HG03520 (cell line): Measurements from ENCODE around the gene SDC1.

Source experiments
- ATAC-seq: cut with Tn5 transposase; IDR thresholded peaks from one replicate; pipeline ENCODE4 v1.9.1; 2021; ENCODE audit warnings: mild to moderate bottlenecking, moderate library complexity; ENCODE audit not compliant: unreplicated experiment

The SDC1 gene

GRCh38 chr2:20215183-20216040 lies 9.5 kb downstream of the SDC1 start:
- no peak for ATAC-seq

GRCh38 chr2:20214566-20215182 lies 10.3 kb downstream of the SDC1 start:
- no peak for ATAC-seq

DNA sequence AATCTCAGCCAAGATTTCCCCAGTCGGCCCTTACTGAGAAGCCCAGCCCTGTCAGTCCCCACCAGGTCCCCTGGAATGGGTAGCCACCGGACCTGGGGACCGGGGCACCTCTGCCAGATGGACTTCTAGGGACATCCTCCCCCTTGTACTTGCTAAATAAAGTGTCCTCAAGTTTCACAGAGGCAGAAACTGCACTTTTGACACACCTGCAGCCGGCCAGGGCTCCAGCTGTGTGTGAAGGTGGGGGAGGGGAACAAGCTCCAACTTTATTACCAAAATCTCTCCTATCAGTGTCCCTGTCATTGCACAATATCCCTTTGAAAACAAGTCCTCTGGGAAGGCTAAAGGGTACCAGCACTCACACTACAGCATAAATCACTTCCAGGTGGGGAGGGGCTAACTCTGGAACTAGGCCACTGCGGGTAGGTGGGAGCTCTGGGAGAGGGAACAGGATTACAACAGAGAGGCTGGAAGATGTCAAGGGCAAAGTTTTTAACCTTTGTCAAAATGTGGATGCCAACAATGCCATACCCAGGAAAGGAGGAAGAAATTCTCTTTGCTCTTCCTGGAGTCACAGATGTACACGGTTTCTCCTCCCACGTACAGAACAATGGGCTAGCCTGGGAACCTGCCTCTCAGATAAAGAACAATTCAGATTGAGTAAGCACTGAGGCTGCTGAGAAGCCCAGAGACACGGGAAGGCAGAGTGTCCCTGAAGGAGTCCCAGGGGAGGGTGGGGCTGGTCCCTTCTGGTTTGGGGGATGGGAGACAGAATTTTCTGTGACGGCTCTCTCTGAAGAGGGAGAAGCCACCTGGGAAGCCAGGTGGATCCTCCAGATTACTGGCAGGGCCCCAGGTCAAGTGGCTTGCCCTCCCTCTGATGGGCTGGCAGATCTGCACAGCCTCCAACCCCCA lies 11.0 kb downstream of the SDC1 start:
- ATAC-seq = no peak

- ATAC-seq = no peak
These were observed 11.9 kb downstream of the SDC1 start for GRCh38 chr2:20212871-20213503.

GRCh38 chr2:20212459-20212870 lies 12.5 kb downstream of the SDC1 start:
- ATAC-seq = no peak

GRCh38 chr2:20211860-20212458 lies 13.0 kb downstream of the SDC1 start:
- no peak for ATAC-seq

GRCh38 chr2:20211420-20211819 lies 13.5 kb downstream of the SDC1 start:
- ATAC-seq = no peak

DNA sequence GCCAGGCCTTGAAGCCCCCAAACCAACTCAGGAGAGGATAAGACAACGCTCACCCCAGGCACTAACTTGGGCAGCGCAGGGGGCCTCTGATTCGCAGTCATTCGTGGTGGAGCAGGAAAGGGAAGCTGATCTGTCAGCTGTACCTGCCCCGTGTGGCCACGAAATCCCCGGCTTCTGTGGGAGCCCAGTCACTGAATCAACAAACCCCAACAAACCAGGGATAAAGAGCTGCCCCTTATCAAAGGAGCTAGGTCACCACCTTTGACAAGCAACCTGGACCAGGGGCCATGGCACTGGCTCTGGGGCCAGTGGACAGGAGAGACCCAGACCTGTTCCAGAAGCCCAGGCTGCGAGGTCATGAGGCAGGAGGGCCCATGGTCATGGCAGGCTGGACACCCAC lies 14.5 kb downstream of the SDC1 start:
- no peak for ATAC-seq

DNA sequence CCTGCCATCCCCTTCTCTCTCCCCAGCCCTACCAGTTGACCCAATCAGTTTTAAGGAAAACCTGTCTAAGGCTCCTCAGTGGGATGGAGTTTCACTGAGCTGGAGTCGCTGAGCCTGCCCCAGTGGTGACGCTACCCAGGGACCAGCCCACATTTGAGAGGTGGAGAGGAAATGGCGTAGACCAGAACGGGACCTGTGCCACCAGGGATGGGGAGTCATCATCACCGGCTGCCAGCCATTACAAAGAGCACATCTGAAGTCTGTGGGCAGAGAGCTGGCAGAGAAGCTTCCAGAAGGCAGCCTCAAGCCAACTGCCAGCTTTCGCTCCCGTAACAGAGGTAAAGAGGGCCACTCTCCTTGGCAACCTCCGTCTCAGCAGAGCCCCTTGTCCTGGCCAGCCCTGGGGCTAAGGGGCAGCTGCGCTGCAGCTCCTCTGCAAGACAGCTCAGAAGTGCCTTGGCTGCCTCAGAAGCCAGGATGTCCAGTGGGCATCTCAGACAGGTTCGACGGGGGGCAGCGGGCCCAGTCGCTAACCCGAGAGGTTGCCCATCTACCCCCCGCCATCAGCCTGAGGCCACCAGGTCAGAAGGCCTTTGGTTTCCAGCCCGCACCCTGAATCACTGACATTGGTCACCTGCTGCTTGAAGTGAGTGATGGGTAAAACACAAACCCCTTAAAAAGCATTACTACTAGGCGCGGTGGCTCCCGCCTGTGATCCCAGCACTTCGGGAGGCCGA lies 15.4 kb downstream of the SDC1 start:
- ATAC-seq = no peak

GRCh38 chr2:20208476-20208859 lies 16.5 kb downstream of the SDC1 start:
- no peak for ATAC-seq

DNA sequence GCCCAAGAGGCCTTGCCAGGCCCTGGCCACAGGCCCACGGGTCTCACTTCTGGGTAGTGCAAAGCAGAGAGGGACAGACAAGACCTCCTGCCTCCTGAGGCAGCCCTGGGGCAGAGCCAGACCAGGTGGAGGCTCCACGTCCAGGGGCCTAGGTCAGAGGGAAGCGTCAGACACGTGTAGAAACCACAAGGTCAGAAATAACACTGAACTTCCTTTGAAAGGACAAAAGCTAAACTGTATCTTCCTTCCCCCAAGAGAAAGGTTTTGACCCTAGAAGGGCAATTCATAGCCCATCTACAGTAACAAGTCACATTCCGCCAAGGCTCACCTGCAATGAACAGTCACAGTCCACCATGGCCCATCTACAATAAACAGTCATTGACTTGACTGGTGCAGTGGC lies 17.9 kb downstream of the SDC1 start:
- no peak for ATAC-seq

DNA sequence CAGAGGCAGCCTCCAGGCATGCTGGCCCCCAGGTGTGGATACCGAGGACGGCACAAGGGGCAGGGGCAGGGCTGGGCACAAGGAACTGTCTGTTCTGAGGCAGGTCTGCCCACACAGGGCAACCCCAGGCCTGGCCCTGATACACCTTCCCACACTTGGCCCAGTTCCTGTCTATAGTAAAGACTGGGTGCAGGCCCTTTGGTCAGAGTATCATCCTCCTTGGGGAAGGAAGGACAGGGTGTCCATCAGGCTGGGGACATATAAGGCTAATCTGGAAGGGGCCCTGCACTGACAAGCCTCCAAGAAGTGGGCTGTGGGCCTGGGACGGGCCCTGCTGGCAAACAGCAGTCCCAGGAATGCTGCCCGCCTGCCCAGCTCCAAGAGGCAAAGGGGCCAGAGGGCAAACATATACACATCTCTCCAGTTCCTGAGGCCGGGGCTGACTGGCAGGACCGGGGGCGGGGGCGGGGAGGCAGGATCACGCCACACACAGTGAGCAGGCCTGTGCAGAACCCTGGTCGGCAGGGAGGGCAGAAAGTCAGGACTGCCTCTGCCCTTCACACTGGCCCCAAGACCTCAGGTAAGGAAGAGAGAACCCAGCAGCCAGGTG lies 18.9 kb downstream of the SDC1 start:
- no peak for ATAC-seq

DNA sequence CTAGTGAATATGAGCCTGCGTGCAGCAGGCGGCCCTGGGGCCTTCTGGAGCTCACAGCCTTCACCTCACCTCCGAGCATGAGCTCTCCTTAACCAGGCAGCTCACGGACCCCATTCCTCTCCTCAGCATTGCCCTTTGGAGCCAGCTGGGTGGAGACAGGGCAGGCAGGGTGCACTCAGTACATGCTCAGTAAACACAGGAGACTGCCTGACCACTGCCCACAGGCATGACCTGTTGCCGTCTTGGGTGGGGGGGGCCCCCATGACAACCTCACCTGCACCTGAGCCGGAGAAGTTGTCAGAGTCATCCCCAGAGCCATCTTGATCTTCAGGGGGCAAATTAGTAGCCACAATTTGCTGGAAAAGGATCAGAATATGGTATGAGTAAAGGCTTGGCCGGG lies 19.9 kb downstream of the SDC1 start:
- no peak for ATAC-seq

DNA sequence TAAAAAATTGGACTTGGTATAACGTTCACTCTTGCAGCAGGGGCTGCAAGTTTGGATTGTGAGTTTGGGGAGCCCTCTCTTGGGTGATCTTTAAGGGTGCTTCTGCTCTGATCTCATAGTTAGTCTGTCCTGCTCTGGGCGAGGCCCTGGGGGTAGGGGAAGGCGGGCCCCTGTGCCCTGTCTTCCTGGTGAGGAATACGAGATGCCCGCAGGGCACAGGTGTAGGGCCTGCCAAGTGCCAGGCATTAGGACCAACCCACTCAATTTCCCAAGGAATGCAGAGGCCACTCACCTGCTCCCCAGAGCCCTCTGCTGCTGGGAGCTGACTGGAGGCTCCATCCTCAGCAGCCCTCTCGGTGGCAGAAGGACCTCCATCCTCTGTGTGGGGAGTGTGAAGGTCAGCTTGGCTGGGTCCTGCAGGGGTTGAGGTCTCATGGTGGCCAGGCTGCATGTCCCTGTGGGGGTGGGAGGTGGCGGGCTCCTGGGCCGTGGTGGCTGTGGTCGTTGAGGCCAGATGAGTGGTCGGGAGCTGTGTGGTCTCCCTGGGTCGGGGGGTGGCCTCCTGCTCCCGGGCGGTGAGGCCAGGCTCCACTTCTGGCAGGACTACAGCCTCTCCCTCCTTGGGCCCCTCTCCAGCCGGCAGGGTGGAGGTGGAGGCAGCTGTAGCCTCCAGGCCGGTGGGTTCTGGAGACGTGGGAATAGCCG lies 21.3 kb downstream of the SDC1 start:
- no peak for ATAC-seq

- ATAC-seq = no peak
These were observed 21.9 kb downstream of the SDC1 start for GRCh38 chr2:20203072-20203471.

DNA sequence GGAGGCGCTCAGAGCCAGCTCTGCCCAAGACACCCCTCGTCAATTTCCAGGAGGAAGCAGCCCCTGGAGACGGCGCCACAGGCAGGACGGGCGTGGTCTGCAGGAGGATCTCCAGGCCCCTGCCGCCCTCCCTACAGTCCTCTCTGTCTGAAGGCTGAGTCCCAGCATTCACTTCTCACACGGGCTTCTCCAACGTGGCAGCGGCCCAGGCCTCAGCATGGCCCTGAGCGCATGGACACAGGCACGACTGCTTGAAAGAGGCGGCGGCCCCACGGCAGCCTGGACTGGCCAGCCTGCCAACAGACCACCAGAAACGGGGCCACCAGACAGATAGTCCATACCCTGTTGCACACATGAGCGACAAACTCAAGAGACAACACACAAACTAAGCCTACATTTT lies 23.3 kb downstream of the SDC1 start:
- no peak for ATAC-seq

- ATAC-seq = no peak
These were observed 24.0 kb downstream of the SDC1 start for GRCh38 chr2:20200697-20201555.
